Measurements from ENCODE around the gene SPTSSB.

The SPTSSB gene

GRCh38 chr3:161310649-161311423 lies 60.5 kb downstream of the SPTSSB start:
- TF ChIP-seq CTCF (IDR thresholded peaks at IDR 0.05; ENCODE audit: poor library complexity, severe bottlenecking), result no peak
- H3K27ac ChIP-seq (ENCODE audit: poor library complexity, severe bottlenecking), result no peak overlapping the region
- H3K27me3 ChIP-seq (ENCODE audit: insufficient read depth, poor library complexity, severe bottlenecking), result no peaks in the 10 kb centered on the region
- H3K4me3 ChIP-seq (ENCODE audit: severe bottlenecking), result no peak overlapping the region
- H3K9me3 ChIP-seq (ENCODE audit: severe bottlenecking), result no peaks in the 10 kb centered on the region
- no peaks in the 10 kb centered on the region for H3K36me3 ChIP-seq (ENCODE audit: low read depth)
- ATAC-seq (ENCODE audit: low read depth) (no peak), DNase-seq (ENCODE audit: low spot score) (no peak)
- peaks cover 2% of the 10 kb centered on the region for H3K4me1 ChIP-seq (ENCODE audit: insufficient read depth, poor library complexity, severe bottlenecking)

- TF ChIP-seq CTCF (IDR thresholded peaks at IDR 0.05; ENCODE audit: poor library complexity, severe bottlenecking), result peak; percentile 82
- H3K9me3 ChIP-seq (ENCODE audit: severe bottlenecking), result no peaks in the 10 kb centered on the region
- no peak overlapping the region for H3K4me3 ChIP-seq (ENCODE audit: severe bottlenecking)
- H3K27me3 ChIP-seq (ENCODE audit: insufficient read depth, poor library complexity, severe bottlenecking), result no peaks in the 10 kb centered on the region
- no peak for DNase-seq (ENCODE audit: low spot score)
- no peak for ATAC-seq (ENCODE audit: low read depth)
- H3K27ac ChIP-seq (ENCODE audit: poor library complexity, severe bottlenecking), result no peak overlapping the region
- H3K36me3 ChIP-seq (ENCODE audit: low read depth), result no peaks in the 10 kb centered on the region
- H3K4me1 ChIP-seq (ENCODE audit: insufficient read depth, poor library complexity, severe bottlenecking), result no peaks in the 10 kb centered on the region
Observed at GRCh38 chr3:161305095-161305991, 66.0 kb downstream of the SPTSSB start.

- TF ChIP-seq CTCF (IDR thresholded peaks at IDR 0.05; ENCODE audit: poor library complexity, severe bottlenecking), result no peak
- H3K9me3 ChIP-seq (ENCODE audit: severe bottlenecking), result no peaks in the 10 kb centered on the region
- no peak for ATAC-seq (ENCODE audit: low read depth)
- H3K27ac ChIP-seq (ENCODE audit: poor library complexity, severe bottlenecking), result no peak overlapping the region
- H3K36me3 ChIP-seq (ENCODE audit: low read depth), result no peaks in the 10 kb centered on the region
- no peaks in the 10 kb centered on the region for H3K27me3 ChIP-seq (ENCODE audit: insufficient read depth, poor library complexity, severe bottlenecking)
- H3K4me3 ChIP-seq (ENCODE audit: severe bottlenecking), result no peak overlapping the region
- DNase-seq (ENCODE audit: low spot score), result no peak
- H3K4me1 ChIP-seq (ENCODE audit: insufficient read depth, poor library complexity, severe bottlenecking), result peaks cover 1% of the 10 kb centered on the region
Observed at GRCh38 chr3:161296814-161297213, 74.5 kb downstream of the SPTSSB start.

GRCh38 chr3:161295325-161295724 lies 76.0 kb downstream of the SPTSSB start:
- DNase-seq (ENCODE audit: low spot score), result no peak
- TF ChIP-seq CTCF (IDR thresholded peaks at IDR 0.05; ENCODE audit: poor library complexity, severe bottlenecking), result no peak
- no peaks in the 10 kb centered on the region for H3K27me3 ChIP-seq (ENCODE audit: insufficient read depth, poor library complexity, severe bottlenecking)
- H3K4me1 ChIP-seq (ENCODE audit: insufficient read depth, poor library complexity, severe bottlenecking), result peaks cover 6% of the 10 kb centered on the region
- no peaks in the 10 kb centered on the region for H3K36me3 ChIP-seq (ENCODE audit: low read depth)
- no peak overlapping the region for H3K4me3 ChIP-seq (ENCODE audit: severe bottlenecking)
- no peaks in the 10 kb centered on the region for H3K9me3 ChIP-seq (ENCODE audit: severe bottlenecking)
- ATAC-seq (ENCODE audit: low read depth), result no peak
- H3K27ac ChIP-seq (ENCODE audit: poor library complexity, severe bottlenecking), result no peak overlapping the region

Data from RWPE2 (cell line).